Ovary (tissue), 9 donors: ENCODE results near the gene SLC35E4. TPM values are rescaled to one million over a fixed set of nuclear protein-coding genes. Genes with fewer than 3 reads are reported as not detected.

Experiments used
- DNase-seq, 5 donors: peaks; one replicate each; pipeline ENCODE4 v3.0.0-alpha.2; 2019 to 2020
- H3K27ac ChIP-seq, 2 donors: fragments of 200-600 bp; one replicate each; pipeline versions ENCODE4 v1.5.1 to v1.8.0; 2019 to 2022
- H3K27me3 ChIP-seq: fragments of 200-600 bp; one replicate; pipeline ENCODE4 v1.8.0; 2022
- H3K36me3 ChIP-seq: fragments of 200-600 bp; sonication (generic); one replicate; pipeline ENCODE4 v1.5.1; 2019
- H3K4me1 ChIP-seq: one replicate; pipeline ENCODE4 v1.8.1; 2013; ENCODE audit warnings: mild to moderate bottlenecking, moderate library complexity; ENCODE audit not compliant: insufficient read depth
- H3K4me3 ChIP-seq: fragments of 200-600 bp; sonication (generic); one replicate; pipeline ENCODE4 v1.5.1; 2017
- H3K9me3 ChIP-seq, 2 donors: fragments of 200-600 bp in 1 of 2; sonication (generic) in 1 of 2; one replicate each; pipeline versions ENCODE4 v1.5.1 to v1.8.1; 2013 to 2019; ENCODE audit warnings: mild to moderate bottlenecking in 1 of 2, moderate library complexity in 1 of 2
- CTCF ChIP-seq, 3 donors: fragments of 450-650 bp in 2 of 3; fragments of 200-600 bp in 1 of 3; IDR thresholded peaks; one replicate each; pipeline versions ENCODE4 v1.5.1 to v1.8.0; 2016 to 2022; ENCODE audit warnings: antibody characterized with exemption in 3 of 3, mild to moderate bottlenecking in 1 of 3
- EP300 ChIP-seq: sonication (generic); formaldehyde crosslinking; IDR thresholded peaks from one replicate; pipeline ENCODE4 v1.6.1; 2017; ENCODE audit warnings: antibody characterized with exemption
- POLR2A ChIP-seq: fragments of 450-650 bp; IDR thresholded peaks from one replicate; pipeline ENCODE4 v1.6.1; 2017; ENCODE audit warnings: antibody characterized with exemption, mild to moderate bottlenecking, moderate library complexity
- WGBS, 3 donors: extraction: QIAGEN DNeasy Blood & Tissue Kit in 1 of 3; methylation state at CpG; one replicate each; pipeline versions ENCODE4 v1.1.5 to v1.1.7; 2013 to 2017; 5-methylcytosine and 5-hydroxymethylcytosine counted together
- intact Hi-C, 4 donors: fragments of 100-400 bp; cut with DNase I; formaldehyde crosslinking; loops; one replicate each; pipeline versions ENCODE4 v1.11.0 to v1.15.1; 2022 to 2023
- polyA plus RNA-seq, 2 donors: library from polyadenylated mRNA; stranded (reverse); fragments of 200-250 nt in 1 of 2; fragments of 350-450 nt in 1 of 2; fragmentation: Illumina TruSeq in 1 of 2; extraction: RNeasy Lipid Tissue Mini Kit (QIAGEN cat#74804) in 1 of 2; gene quantifications; one replicate each; pipeline ENCODE4 v1.2.3, GENCODE V29; 2013 to 2014
- total RNA-seq, 7 donors: library from RNA; depleted of rRNA in 2 of 7; stranded (reverse); fragments of >200 nt in 2 of 7; fragmentation: NEBNext Ultra II Directional in 3 of 7; extraction: Animal tissue kit (Norgen Biotek cat#: 25700) in 3 of 7; gene quantifications; one replicate each; pipeline versions ENCODE4 v1.1.0 to v1.2.4, GENCODE V29; 2016 to 2023
- donor health status: DM: no; HTN: no; CAD: no; lungs with moderate emphysema.
- donor health status: DM: no; HTN: no; CAD: no.
- donor health status: Bipolar disorder and iron deficiency.
- donor health status: DM: yes; HTN: yes; CAD: no.
- donor health status: DM: no; HTN: no; CAD: no.
- donor health status: DM: yes; HTN: yes; CAD: no.

SLC35E4 gene
- total and polyA plus RNA-seq, 9 donors = 0.90 to 6.7 (median 3.5) TPM

- WGBS, 3 donors = 79 to 92% (median 85%) methylated on average over 1 of the region's 1 CpG
- H3K9me3 ChIP-seq = no peaks in the 10 kb centered on the region
- no peak overlapping the region for H3K27ac ChIP-seq
- peak in 2 of 5 donors; percentile 22 to 31 for DNase-seq
- H3K36me3 ChIP-seq = no peaks in the 10 kb centered on the region
- H3K27me3 ChIP-seq = no peaks in the 10 kb centered on the region
- H3K4me1 ChIP-seq = no peaks in the 10 kb centered on the region
- H3K4me3 ChIP-seq = no peak overlapping the region
- no peak for TF ChIP-seq EP300
- no peak for TF ChIP-seq CTCF (IDR thresholded peaks at IDR 0.05)
- TF ChIP-seq POLR2A = no peak
- intact Hi-C loops = no loop called here
Observed at GRCh38 chr22:30680991-30681770, 45.6 kb downstream of the SLC35E4 start.

GRCh38 chr22:30681831-30682230, 46.2 kb downstream of the SLC35E4 start:
- 80 to 87% (median 81%) methylated on average over 2 of the region's 2 CpGs for WGBS, 3 donors
- H3K4me1 ChIP-seq = no peaks in the 10 kb centered on the region

GRCh38 chr22:30685178-30685577, 49.6 kb downstream of the SLC35E4 start:
- Histone ChIP-seq H3K27ac (no peak overlapping the region), H3K4me1 (no peaks in the 10 kb centered on the region), H3K36me3 (no peaks in the 10 kb centered on the region), H3K27me3 (no peaks in the 10 kb centered on the region), H3K4me3 (no peak overlapping the region), H3K9me3 (no peaks in the 10 kb centered on the region)
- intact Hi-C loops = no loop called here
- WGBS, 3 donors = 77 to 86% (median 84%) methylated on average over 7 of the region's 7 CpGs
- no peak for DNase-seq
- TF ChIP-seq POLR2A (no peak), EP300 (no peak), CTCF (IDR thresholded peaks at IDR 0.05) (no peak)

More at GRCh38 chr22:30681831-30682230, 46.2 kb downstream of the SLC35E4 start:
- Histone ChIP-seq H3K4me3 (no peak overlapping the region), H3K27ac (no peak overlapping the region), H3K27me3 (no peaks in the 10 kb centered on the region), H3K9me3 (no peaks in the 10 kb centered on the region), H3K36me3 (no peaks in the 10 kb centered on the region)
- DNase-seq = no peak
- TF ChIP-seq POLR2A (no peak), CTCF (IDR thresholded peaks at IDR 0.05) (no peak), EP300 (no peak)
- intact Hi-C loops = no loop called here

GRCh38 chr22:30687358-30687757, 51.8 kb downstream of the SLC35E4 start:
- Histone ChIP-seq H3K4me1 (no peaks in the 10 kb centered on the region), H3K4me3 (no peak overlapping the region), H3K9me3 (no peaks in the 10 kb centered on the region), H3K27me3 (no peaks in the 10 kb centered on the region), H3K27ac (no peak overlapping the region), H3K36me3 (no peaks in the 10 kb centered on the region)
- intact Hi-C loops = no loop called here
- DNase-seq = no peak
- 89 to 92% (median 91%) methylated on average over 4 of the region's 4 CpGs for WGBS, 3 donors
- no peak for TF ChIP-seq EP300
- no peak for TF ChIP-seq POLR2A

- Histone ChIP-seq H3K4me3 (no peak overlapping the region), H3K27ac (no peak overlapping the region), H3K4me1 (peaks cover 5% of the 10 kb centered on the region), H3K9me3 (no peaks in the 10 kb centered on the region), H3K36me3 (no peaks in the 10 kb centered on the region), H3K27me3 (no peaks in the 10 kb centered on the region)
- intact Hi-C loops = loop anchor here in 1 of 4 donors (10.0 kb wide), 1 partner anchor 55 kb away; the partner anchor contains the start of gene SLC35E4
- TF ChIP-seq POLR2A = no peak
- TF ChIP-seq CTCF (IDR thresholded peaks at IDR 0.05) = no peak
- no peak for TF ChIP-seq EP300
- DNase-seq = no peak
- WGBS, 3 donors = 45 to 62% (median 57%) methylated on average over 1 of the region's 1 CpG
Observed at GRCh38 chr22:30689622-30690021, 54.0 kb downstream of the SLC35E4 start.
